HG03095 (cell line): ENCODE measurements around the gene TMEM236.

Source experiments
- ATAC-seq: cut with Tn5 transposase; IDR thresholded peaks from one replicate; pipeline ENCODE4 v1.9.1; 2021; ENCODE audit warnings: moderate library complexity; ENCODE audit not compliant: unreplicated experiment

Gene TMEM236

GRCh38 chr10:17816199-17816598 lies 64.2 kb downstream of the TMEM236 start:
- ATAC-seq, result no peak

- ATAC-seq, result no peak
Measured at GRCh38 chr10:17817316-17817715, 65.3 kb downstream of the TMEM236 start.

- ATAC-seq, result no peak
Measured at GRCh38 chr10:17817790-17818189, 65.8 kb downstream of the TMEM236 start.

- no peak for ATAC-seq
Measured at GRCh38 chr10:17819836-17820235, 67.8 kb downstream of the TMEM236 start.

GRCh38 chr10:17820943-17821342 lies 68.9 kb downstream of the TMEM236 start:
- no peak for ATAC-seq

GRCh38 chr10:17821893-17822292 lies 69.9 kb downstream of the TMEM236 start:
- no peak for ATAC-seq

GRCh38 chr10:17831341-17831740 lies 79.3 kb downstream of the TMEM236 start:
- ATAC-seq, result no peak

- no peak for ATAC-seq
Measured at GRCh38 chr10:17831896-17832295, 79.9 kb downstream of the TMEM236 start.

- no peak for ATAC-seq
Measured at GRCh38 chr10:17833656-17834055, 81.7 kb downstream of the TMEM236 start.

GRCh38 chr10:17835688-17836087 lies 83.7 kb downstream of the TMEM236 start:
- ATAC-seq, result no peak

GRCh38 chr10:17836942-17837341 lies 84.9 kb downstream of the TMEM236 start:
- no peak for ATAC-seq

- ATAC-seq, result no peak
Measured at GRCh38 chr10:17838080-17838648, 86.2 kb downstream of the TMEM236 start.

- no peak for ATAC-seq
Measured at GRCh38 chr10:17841050-17841449, 89.0 kb downstream of the TMEM236 start.

GRCh38 chr10:17842641-17843040 lies 90.6 kb downstream of the TMEM236 start:
- ATAC-seq, result no peak

- ATAC-seq, result no peak
Measured at GRCh38 chr10:17847585-17848296, 95.7 kb downstream of the TMEM236 start.

- no peak for ATAC-seq
Measured at GRCh38 chr10:17848646-17849045, 96.6 kb downstream of the TMEM236 start.
